ENCODE measurements around the gene ANO10.
"Not testable (repeated sequence)": the region's sequence is repeated elsewhere in the genome, so short reads cannot be mapped to it uniquely, and the experiment has no call there.

DNA sequence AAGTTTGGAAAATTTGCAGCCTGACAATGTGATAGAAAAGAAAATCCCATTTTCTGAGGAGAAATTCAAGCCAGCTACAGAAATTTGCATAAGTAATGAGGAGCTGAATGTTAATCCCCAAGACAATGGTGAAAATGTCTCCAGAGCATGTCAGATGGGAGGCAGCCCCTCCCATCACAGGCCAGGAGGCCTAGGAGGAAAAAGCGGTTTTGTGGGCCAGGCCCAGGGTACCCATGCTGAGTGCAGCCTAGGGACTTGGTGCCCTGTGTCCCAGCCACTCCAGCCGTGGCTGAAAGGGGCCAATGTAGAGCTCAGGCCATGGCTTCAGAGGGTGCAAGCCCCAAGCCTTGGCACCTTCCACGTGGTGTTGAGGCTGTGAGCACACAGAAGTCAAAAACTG lies 159.2 kb downstream of the ANO10 start:
- TF ChIP-seq, protein P1, sequence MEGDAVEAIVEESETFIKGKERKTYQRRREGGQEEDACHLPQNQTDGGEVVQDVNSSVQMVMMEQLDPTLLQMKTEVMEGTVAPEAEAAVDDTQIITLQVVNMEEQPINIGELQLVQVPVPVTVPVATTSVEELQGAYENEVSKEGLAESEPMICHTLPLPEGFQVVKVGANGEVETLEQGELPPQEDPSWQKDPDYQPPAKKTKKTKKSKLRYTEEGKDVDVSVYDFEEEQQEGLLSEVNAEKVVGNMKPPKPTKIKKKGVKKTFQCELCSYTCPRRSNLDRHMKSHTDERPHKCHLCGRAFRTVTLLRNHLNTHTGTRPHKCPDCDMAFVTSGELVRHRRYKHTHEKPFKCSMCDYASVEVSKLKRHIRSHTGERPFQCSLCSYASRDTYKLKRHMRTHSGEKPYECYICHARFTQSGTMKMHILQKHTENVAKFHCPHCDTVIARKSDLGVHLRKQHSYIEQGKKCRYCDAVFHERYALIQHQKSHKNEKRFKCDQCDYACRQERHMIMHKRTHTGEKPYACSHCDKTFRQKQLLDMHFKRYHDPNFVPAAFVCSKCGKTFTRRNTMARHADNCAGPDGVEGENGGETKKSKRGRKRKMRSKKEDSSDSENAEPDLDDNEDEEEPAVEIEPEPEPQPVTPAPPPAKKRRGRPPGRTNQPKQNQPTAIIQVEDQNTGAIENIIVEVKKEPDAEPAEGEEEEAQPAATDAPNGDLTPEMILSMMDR (IDR thresholded peaks at IDR 0.05) = not testable (repeated sequence)
- TF ChIP-seq POLR2A (IDR thresholded peaks at IDR 0.05) = not testable (repeated sequence)

Measured in thyroid gland (tissue), 4 donors.